Measurements from ENCODE around the gene ACTN2.

- TF ChIP-seq REST (IDR thresholded peaks at IDR 0.05; ENCODE audit: insufficient read depth in 1 of 2, low read depth in 2 of 2, low read length in 1 of 2) (no peak), CTCF (IDR thresholded peaks at IDR 0.05) (no peak), SIN3A (IDR thresholded peaks at IDR 0.05; ENCODE audit: borderline replicate concordance, insufficient read depth, low read depth, low read length) (no peak), TCF7L2 (IDR thresholded peaks at IDR 0.05; ENCODE audit: low read depth, low read length) (no peak), POLR2AphosphoS5 (IDR thresholded peaks at IDR 0.05; ENCODE audit: low read depth, low read length) (no peak)
Observed at GRCh38 chr1:236639686-236640085, 46.6 kb upstream of the ACTN2 start.
